Parathyroid adenoma (tissue), 2 donors: ENCODE data around the gene ZNF311.

Source experiments
- H2AFZ ChIP-seq: fragments of 300-600 bp; sonication (generic); one replicate; pipeline ENCODE4 v1.7.0; 2017; ENCODE audit warnings: antibody characterized with exemption, mild to moderate bottlenecking
- H3K27ac ChIP-seq: fragments of 300-600 bp; sonication (generic); one replicate; pipeline ENCODE4 v1.7.0; 2017
- H3K27me3 ChIP-seq: fragments of 300-600 bp; sonication (generic); one replicate; pipeline ENCODE4 v1.7.0; 2017; ENCODE audit warnings: low read length; ENCODE audit not compliant: control insufficient read depth, insufficient read depth
- H3K36me3 ChIP-seq: fragments of 300-600 bp; sonication (generic); one replicate; pipeline ENCODE4 v1.7.0; 2017; ENCODE audit warnings: low read length; ENCODE audit not compliant: control insufficient read depth, insufficient read depth
- H3K4me1 ChIP-seq: fragments of 300-600 bp; sonication (generic); one replicate; pipeline ENCODE4 v1.7.0; 2017; ENCODE audit warnings: control low read depth
- H3K4me2 ChIP-seq: fragments of 300-600 bp; sonication (generic); one replicate; pipeline ENCODE4 v1.7.0; 2017; ENCODE audit warnings: low read length
- H3K4me3 ChIP-seq: fragments of 300-600 bp; sonication (generic); one replicate; pipeline ENCODE4 v1.7.0; 2017; ENCODE audit warnings: low read depth, low read length
- H3K79me2 ChIP-seq: fragments of 300-600 bp; sonication (generic); one replicate; pipeline ENCODE4 v1.7.0; 2017; ENCODE audit warnings: control low read depth
- H3K9ac ChIP-seq: fragments of 300-600 bp; sonication (generic); one replicate; pipeline ENCODE4 v1.7.0; 2017; ENCODE audit warnings: mild to moderate bottlenecking
- H3K9me3 ChIP-seq: fragments of 300-600 bp; sonication (generic); one replicate; pipeline ENCODE4 v1.7.0; 2017; ENCODE audit warnings: low read length; ENCODE audit not compliant: control insufficient read depth
- CTCF ChIP-seq: fragments of 300-600 bp; sonication (generic); IDR thresholded peaks from one replicate; pipeline ENCODE4 v1.7.0; 2017; ENCODE audit warnings: antibody characterized with exemption, mild to moderate bottlenecking
- donor health status: primary hyperparathyroidism.

The ZNF311 gene

GRCh38 chr6:29005183-29005885 is at the start of gene ZNF311:
Gene ZNF311, minus strand, starts transcription at chr6:29005315. Its CDS starts 1,361 bp downstream, at chr6:29003954.
- Histone ChIP-seq H3K27me3 (no peaks in the 10 kb centered on the region), H2AFZ (peak within 1 kb of the TSS; percentile 87), H3K27ac (no peak within 1 kb of the TSS), H3K4me2 (peak within 1 kb of the TSS; percentile 66), H3K79me2 (no peaks in the 10 kb centered on the region), H3K4me1 (no peaks in the 10 kb centered on the region), H3K4me3 (peak within 1 kb of the TSS; percentile 80), H3K9ac (no peak within 1 kb of the TSS), H3K9me3 (no peaks in the 10 kb centered on the region), H3K36me3 (no peaks in the 10 kb centered on the region)
- no peak for TF ChIP-seq CTCF

GRCh38 chr6:29051680-29052079 is 46.6 kb upstream of the ZNF311 start:
- Histone ChIP-seq H3K27me3 (no peaks in the 10 kb centered on the region), H3K79me2 (no peaks in the 10 kb centered on the region), H3K9ac (no peak overlapping the region), H3K4me3 (no peak overlapping the region), H3K4me2 (no peak overlapping the region), H2AFZ (no peak overlapping the region), H3K4me1 (no peaks in the 10 kb centered on the region), H3K27ac (no peak overlapping the region), H3K9me3 (no peaks in the 10 kb centered on the region), H3K36me3 (no peaks in the 10 kb centered on the region)
- no peak for TF ChIP-seq CTCF

- no peaks in the 10 kb centered on the region for H3K27me3 ChIP-seq
- H3K4me3 ChIP-seq, result no peak within 1 kb of the TSS
- H3K36me3 ChIP-seq, result no peaks in the 10 kb centered on the region
Observed at GRCh38 chr6:29045075-29045474, 40.0 kb upstream of the ZNF311 start, which contains the start of gene OR2W1. Gene OR2W1, minus strand, starts transcription at chr6:29045175. Its CDS starts 0 bp downstream, at chr6:29045175.

GRCh38 chr6:29035951-29036350 is 30.8 kb upstream of the ZNF311 start:
- Histone ChIP-seq H3K9ac (no peak overlapping the region), H3K4me3 (no peak overlapping the region), H3K9me3 (no peaks in the 10 kb centered on the region), H3K27me3 (no peaks in the 10 kb centered on the region), H3K79me2 (no peaks in the 10 kb centered on the region), H3K36me3 (no peaks in the 10 kb centered on the region), H3K4me2 (no peak overlapping the region), H2AFZ (no peak overlapping the region), H3K4me1 (no peaks in the 10 kb centered on the region), H3K27ac (no peak overlapping the region)
- TF ChIP-seq CTCF, result no peak

More at GRCh38 chr6:29045075-29045474, 40.0 kb upstream of the ZNF311 start, which contains the start of gene OR2W1:
- Histone ChIP-seq H3K27ac (no peak within 1 kb of the TSS), H3K4me2 (no peak within 1 kb of the TSS), H3K9ac (no peak within 1 kb of the TSS), H3K9me3 (no peaks in the 10 kb centered on the region), H2AFZ (no peak within 1 kb of the TSS), H3K4me1 (no peaks in the 10 kb centered on the region), H3K79me2 (no peaks in the 10 kb centered on the region)
- TF ChIP-seq CTCF, result no peak

GRCh38 chr6:29028821-29029220 is 23.7 kb upstream of the ZNF311 start:
- no peak overlapping the region for H2AFZ ChIP-seq
- H3K79me2 ChIP-seq, result no peaks in the 10 kb centered on the region
- no peak for TF ChIP-seq CTCF
- H3K27ac ChIP-seq, result no peak overlapping the region
- no peaks in the 10 kb centered on the region for H3K9me3 ChIP-seq
- H3K4me2 ChIP-seq, result no peak overlapping the region
- H3K4me1 ChIP-seq, result no peaks in the 10 kb centered on the region
- no peaks in the 10 kb centered on the region for H3K36me3 ChIP-seq
- no peak overlapping the region for H3K4me3 ChIP-seq
- no peak overlapping the region for H3K9ac ChIP-seq
- H3K27me3 ChIP-seq, result no peaks in the 10 kb centered on the region
